ENCODE results near the gene EXOC3L2. TPM values are rescaled to one million over a fixed set of nuclear protein-coding genes. Genes with fewer than 3 reads are reported as not detected.

Gene EXOC3L2
- total and polyA plus RNA-seq, 7 experiments from 2014 or later: not detected

GRCh38 chr19:45205810-45206209, 39.4 kb downstream of the EXOC3L2 start:
- ChIA-PET POLR2A (no interaction called here), CTCF (no interaction called here)
- H3K27ac ChIP-seq (ENCODE audit: low read depth, low read length): no peak overlapping the region
- Mint-ChIP-seq H3K9me3 (no peaks in the 10 kb centered on the region), H3K27ac (no peak overlapping the region), H3K4me1 (peaks cover 0 to 6% (median 0%) of the 10 kb centered on the region in 7 donors), H3K4me3 (no peak overlapping the region), H3K27me3 (peaks cover 0 to 9% (median 0%) of the 10 kb centered on the region in 5 donors), H3K36me3 (peaks cover 0 to 4% (median 0%) of the 10 kb centered on the region in 5 donors)
- intact Hi-C loops (cut with micrococcal nuclease): no loop called here
- DNase-seq (no peak), ATAC-seq (no peak)
- H3K4me1 ChIP-seq (ENCODE audit: control insufficient read depth in 2 of 2, insufficient read depth in 2 of 2, low read length in 2 of 2): no peaks in the 10 kb centered on the region
- no peaks in the 10 kb centered on the region for H3K27me3 ChIP-seq (ENCODE audit: control insufficient read depth in 2 of 2, insufficient read depth in 2 of 2, low read length in 2 of 2)
- no peak overlapping the region for H3K4me3 ChIP-seq (ENCODE audit: low read length)
- no peaks in the 10 kb centered on the region for H3K9me3 ChIP-seq (ENCODE audit: control insufficient read depth in 2 of 3, low read length in 3 of 3)
- no peaks in the 10 kb centered on the region for H3K36me3 ChIP-seq (ENCODE audit: control insufficient read depth in 2 of 3, insufficient read depth in 3 of 3, low read length in 3 of 3)

- no peak overlapping the region for H3K27ac ChIP-seq (ENCODE audit: low read depth, low read length)
- no peaks in the 10 kb centered on the region for H3K27me3 ChIP-seq (ENCODE audit: control insufficient read depth in 2 of 2, insufficient read depth in 2 of 2, low read length in 2 of 2)
- Mint-ChIP-seq H3K4me1 (no peaks in the 10 kb centered on the region), H3K4me3 (no peak overlapping the region), H3K36me3 (peaks cover 0 to 4% (median 0%) of the 10 kb centered on the region in 5 donors), H3K9me3 (no peaks in the 10 kb centered on the region), H3K27ac (no peak overlapping the region), H3K27me3 (peaks cover 0 to 8% (median 0%) of the 10 kb centered on the region in 5 donors)
- ATAC-seq (no peak), DNase-seq (no peak)
- intact Hi-C loops (cut with micrococcal nuclease): no loop called here
- H3K36me3 ChIP-seq (ENCODE audit: control insufficient read depth in 2 of 3, insufficient read depth in 3 of 3, low read length in 3 of 3): no peaks in the 10 kb centered on the region
- no peaks in the 10 kb centered on the region for H3K9me3 ChIP-seq (ENCODE audit: control insufficient read depth in 2 of 3, low read length in 3 of 3)
- no peak overlapping the region for H3K4me3 ChIP-seq (ENCODE audit: low read length)
- ChIA-PET CTCF (no interaction called here), POLR2A (no interaction called here)
- no peaks in the 10 kb centered on the region for H3K4me1 ChIP-seq (ENCODE audit: control insufficient read depth in 2 of 2, insufficient read depth in 2 of 2, low read length in 2 of 2)
These were observed 42.6 kb downstream of the EXOC3L2 start for GRCh38 chr19:45202637-45203036.

GRCh38 chr19:45200568-45200967, 44.6 kb downstream of the EXOC3L2 start:
- intact Hi-C loops (cut with micrococcal nuclease): no loop called here
- POLR2A ChIA-PET: no interaction called here

GRCh38 chr19:45195764-45196163, 49.4 kb downstream of the EXOC3L2 start:
- Mint-ChIP-seq H3K4me3 (no peak overlapping the region), H3K36me3 (peaks cover 0 to 6% (median 4%) of the 10 kb centered on the region in 5 donors), H3K27me3 (peaks cover 0 to 2% (median 0%) of the 10 kb centered on the region in 5 donors), H3K4me1 (no peaks in the 10 kb centered on the region), H3K27ac (no peak overlapping the region), H3K9me3 (peaks cover 0 to 3% (median 0%) of the 10 kb centered on the region in 11 donors)
- Histone ChIP-seq H3K27me3 (ENCODE audit: control insufficient read depth in 2 of 2, insufficient read depth in 2 of 2, low read length in 2 of 2) (no peaks in the 10 kb centered on the region), H3K9me3 (ENCODE audit: control insufficient read depth in 2 of 3, low read length in 3 of 3) (no peaks in the 10 kb centered on the region), H3K36me3 (ENCODE audit: control insufficient read depth in 2 of 3, insufficient read depth in 3 of 3, low read length in 3 of 3) (no peaks in the 10 kb centered on the region), H3K4me1 (ENCODE audit: control insufficient read depth in 2 of 2, insufficient read depth in 2 of 2, low read length in 2 of 2) (no peaks in the 10 kb centered on the region), H3K27ac (ENCODE audit: low read depth, low read length) (no peak overlapping the region), H3K4me3 (ENCODE audit: low read length) (no peak overlapping the region)
- POLR2A ChIA-PET: no interaction called here
- intact Hi-C loops (cut with micrococcal nuclease): no loop called here
- CTCF ChIA-PET: no interaction called here
- ATAC-seq (no peak), DNase-seq (no peak)

More at GRCh38 chr19:45200568-45200967, 44.6 kb downstream of the EXOC3L2 start:
- DNase-seq (no peak), ATAC-seq (no peak)
- Histone ChIP-seq H3K9me3 (ENCODE audit: control insufficient read depth in 2 of 3, low read length in 3 of 3) (no peaks in the 10 kb centered on the region), H3K36me3 (ENCODE audit: control insufficient read depth in 2 of 3, insufficient read depth in 3 of 3, low read length in 3 of 3) (no peaks in the 10 kb centered on the region), H3K27me3 (ENCODE audit: control insufficient read depth in 2 of 2, insufficient read depth in 2 of 2, low read length in 2 of 2) (no peaks in the 10 kb centered on the region), H3K4me3 (ENCODE audit: low read length) (no peak overlapping the region), H3K27ac (ENCODE audit: low read depth, low read length) (no peak overlapping the region), H3K4me1 (ENCODE audit: control insufficient read depth in 2 of 2, insufficient read depth in 2 of 2, low read length in 2 of 2) (no peaks in the 10 kb centered on the region)
- CTCF ChIA-PET: no interaction called here
- Mint-ChIP-seq H3K27ac (no peak overlapping the region), H3K4me3 (no peak overlapping the region), H3K36me3 (peaks cover 0 to 4% (median 0%) of the 10 kb centered on the region in 5 donors), H3K4me1 (no peaks in the 10 kb centered on the region), H3K9me3 (peaks cover 0 to 3% (median 0%) of the 10 kb centered on the region in 11 donors), H3K27me3 (peaks cover 0 to 6% (median 0%) of the 10 kb centered on the region in 5 donors)

GRCh38 chr19:45191375-45191774, 53.8 kb downstream of the EXOC3L2 start:
- POLR2A ChIA-PET: interaction anchor here (1.2 kb wide), 1 partner anchor 31 kb away, joined by 3 read pairs; the partner anchor contains the start of gene NKPD1
- H3K4me1 ChIP-seq (ENCODE audit: control insufficient read depth in 2 of 2, insufficient read depth in 2 of 2, low read length in 2 of 2): no peaks in the 10 kb centered on the region
- Mint-ChIP-seq H3K36me3 (peaks cover 0 to 16% (median 4%) of the 10 kb centered on the region in 5 donors), H3K4me3 (no peak overlapping the region), H3K27me3 (no peaks in the 10 kb centered on the region), H3K4me1 (peaks cover 0 to 5% (median 4%) of the 10 kb centered on the region in 7 donors), H3K27ac (no peak overlapping the region), H3K9me3 (peaks cover 0 to 8% (median 0%) of the 10 kb centered on the region in 11 donors)
- ATAC-seq: no peak
- CTCF ChIA-PET: no interaction called here
- no peak for DNase-seq
- no peaks in the 10 kb centered on the region for H3K36me3 ChIP-seq (ENCODE audit: control insufficient read depth in 2 of 3, insufficient read depth in 3 of 3, low read length in 3 of 3)
- H3K4me3 ChIP-seq (ENCODE audit: low read length): no peak overlapping the region
- no peaks in the 10 kb centered on the region for H3K9me3 ChIP-seq (ENCODE audit: control insufficient read depth in 2 of 3, low read length in 3 of 3)
- no peak overlapping the region for H3K27ac ChIP-seq (ENCODE audit: low read depth, low read length)
- no peaks in the 10 kb centered on the region for H3K27me3 ChIP-seq (ENCODE audit: control insufficient read depth in 2 of 2, insufficient read depth in 2 of 2, low read length in 2 of 2)
- intact Hi-C loops (cut with micrococcal nuclease): no loop called here

GRCh38 chr19:45189971-45190370, 55.2 kb downstream of the EXOC3L2 start:
- peaks cover 0 to 8% (median 0%) of the 10 kb centered on the region in 11 donors for H3K9me3 Mint-ChIP-seq
- DNase-seq: no peak
- ChIA-PET CTCF (no interaction called here), POLR2A (interaction anchor here (1.2 kb wide), 1 partner anchor 29 kb away, joined by 3 read pairs; the partner anchor contains the start of gene NKPD1)
- no peaks in the 10 kb centered on the region for H3K27me3 Mint-ChIP-seq
- no peak overlapping the region for H3K27ac ChIP-seq (ENCODE audit: low read depth, low read length)
- H3K4me3 ChIP-seq (ENCODE audit: low read length): no peak overlapping the region
- no peaks in the 10 kb centered on the region for H3K4me1 ChIP-seq (ENCODE audit: control insufficient read depth in 2 of 2, insufficient read depth in 2 of 2, low read length in 2 of 2)
- no peaks in the 10 kb centered on the region for H3K36me3 ChIP-seq (ENCODE audit: control insufficient read depth in 2 of 3, insufficient read depth in 3 of 3, low read length in 3 of 3)
- no peak for ATAC-seq
- no peak overlapping the region for H3K27ac Mint-ChIP-seq
- H3K27me3 ChIP-seq (ENCODE audit: control insufficient read depth in 2 of 2, insufficient read depth in 2 of 2, low read length in 2 of 2): no peaks in the 10 kb centered on the region
- intact Hi-C loops (cut with micrococcal nuclease): no loop called here
- H3K4me1 Mint-ChIP-seq: peaks cover 2 to 10% (median 6%) of the 10 kb centered on the region in 7 donors
- H3K36me3 Mint-ChIP-seq: peaks cover 0 to 16% (median 4%) of the 10 kb centered on the region in 5 donors
- H3K4me3 Mint-ChIP-seq: no peak overlapping the region
- no peaks in the 10 kb centered on the region for H3K9me3 ChIP-seq (ENCODE audit: control insufficient read depth in 2 of 3, low read length in 3 of 3)
